HG03571 (cell line): Measurements from ENCODE around the gene CACNA1F.

ENCODE experiments used
- ATAC-seq: cut with Tn5 transposase; IDR thresholded peaks from one replicate; pipeline ENCODE4 v1.9.1; 2021; ENCODE audit not compliant: unreplicated experiment

Gene CACNA1F

DNA sequence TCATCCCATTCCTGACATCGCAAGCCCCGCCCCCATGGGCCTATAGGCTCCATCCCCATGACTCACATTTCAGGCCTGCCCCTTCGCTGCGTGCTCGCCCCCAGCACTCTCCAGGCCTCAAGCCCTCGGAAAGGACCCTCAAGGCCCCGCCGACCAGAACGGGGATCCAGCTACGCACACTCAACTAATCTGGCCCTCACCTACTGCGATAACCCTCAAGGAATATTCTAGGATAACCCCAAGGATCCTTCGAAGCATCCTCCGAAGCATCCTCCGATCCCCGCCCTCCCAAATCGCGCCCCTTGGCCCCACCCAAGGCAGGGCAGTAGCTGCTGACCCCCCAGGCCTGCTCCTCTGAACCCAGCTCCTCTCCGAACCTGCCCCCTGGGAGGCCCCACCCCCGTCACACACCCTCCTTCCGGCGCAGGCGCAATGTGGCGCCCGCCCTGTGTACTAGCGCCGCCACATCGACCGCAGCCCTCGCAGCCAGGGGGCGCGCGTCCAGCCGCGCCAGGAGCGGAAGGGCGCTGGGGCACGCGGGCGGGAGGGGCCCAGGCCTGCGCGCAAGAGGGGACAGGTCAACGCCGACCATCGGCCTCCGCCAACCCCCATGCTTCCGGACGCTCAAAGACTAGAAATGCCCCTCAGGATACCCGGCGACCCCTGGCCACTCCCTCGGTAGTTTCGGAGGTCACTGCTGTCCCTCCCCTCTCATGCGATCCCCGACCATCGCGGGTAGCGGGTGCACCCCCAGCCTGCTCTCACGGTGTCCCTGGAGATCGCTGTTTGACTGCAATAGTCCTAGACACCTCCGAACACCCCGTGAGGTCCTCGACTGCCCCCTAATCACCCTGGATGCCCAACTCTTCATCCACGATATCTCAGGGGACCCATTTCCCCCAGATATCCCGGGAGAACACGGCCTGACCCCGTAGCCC is 77.0 kb downstream of the CACNA1F start:
- ATAC-seq: peak; percentile 87

DNA sequence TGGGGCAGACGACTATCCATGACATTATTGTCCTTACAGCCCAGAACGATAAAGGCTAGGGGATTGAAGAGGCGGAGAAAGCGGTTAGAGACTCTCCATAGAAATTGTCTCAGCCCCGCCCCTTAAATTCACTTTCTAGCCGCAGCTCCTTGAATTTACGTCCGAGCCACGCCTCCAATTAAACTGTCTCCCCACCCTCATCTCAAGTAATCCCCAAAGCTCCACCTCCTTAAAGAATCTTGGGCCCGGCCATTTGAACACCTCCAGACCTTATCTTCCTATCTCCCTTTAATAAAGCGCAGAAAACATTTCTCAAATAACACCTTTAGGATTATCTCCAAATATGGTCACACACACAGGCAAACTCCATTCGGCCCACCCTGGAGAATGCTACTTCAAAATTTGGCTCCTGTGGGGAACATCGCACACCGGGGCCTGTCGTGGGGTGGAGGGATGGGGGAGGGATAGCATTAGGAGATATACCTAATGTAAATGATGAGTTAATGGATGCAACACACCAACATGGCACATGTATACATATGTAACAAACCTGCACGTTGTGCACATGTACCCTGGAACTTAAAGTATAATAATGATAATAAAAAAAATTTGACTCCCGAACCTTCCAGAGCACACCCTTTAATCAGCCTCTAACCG is 77.8 kb downstream of the CACNA1F start:
- ATAC-seq: no peak
